GM19438 (cell line): ENCODE results near the gene PDZD4.

Experiments
- ATAC-seq: cut with Tn5 transposase; IDR thresholded peaks from one replicate; pipeline ENCODE4 v1.9.1; 2021; ENCODE audit warnings: low read depth; ENCODE audit not compliant: unreplicated experiment

The PDZD4 gene

GRCh38 chrX:153763989-153764755 is 66.2 kb downstream of the PDZD4 start, which contains the start of gene PLXNB3:
Gene PLXNB3 (plus strand): TSS chrX:153764249. CDS start chrX:153765536, 1,287 bp downstream.
- no peak for ATAC-seq

DNA sequence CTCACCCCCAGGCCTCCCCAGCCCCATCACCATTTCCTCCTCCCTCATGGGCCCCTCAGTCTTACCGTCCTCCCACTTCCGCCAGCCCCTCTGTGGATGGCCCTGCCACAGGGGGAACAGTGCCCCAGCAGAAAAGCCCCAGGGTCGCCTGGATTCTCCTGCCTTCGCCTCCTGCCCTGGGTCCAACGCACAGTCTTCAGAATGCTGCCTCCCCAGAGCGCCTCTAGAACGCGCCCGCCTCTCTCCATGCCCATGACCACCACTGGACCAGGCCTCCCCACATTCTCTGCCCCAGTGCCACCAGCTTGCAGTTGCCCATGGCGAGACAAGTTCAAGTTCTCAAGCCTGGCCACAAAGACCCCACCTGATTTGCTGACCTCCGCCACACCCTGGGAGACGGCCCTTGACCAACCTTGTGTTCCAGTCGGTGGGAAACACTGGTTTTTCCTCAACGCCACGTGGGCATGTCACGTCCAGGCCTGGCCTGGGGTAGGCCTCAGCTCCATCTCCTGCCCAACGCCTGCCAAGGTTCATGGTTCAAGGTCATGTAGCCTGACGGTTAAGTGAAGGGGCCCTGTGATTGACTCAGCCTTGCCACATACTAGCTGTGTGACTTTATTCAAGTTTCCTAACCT is 66.9 kb downstream of the PDZD4 start:
- no peak for ATAC-seq

- no peak for ATAC-seq
Observed at GRCh38 chrX:153762626-153763173, 67.6 kb downstream of the PDZD4 start.

DNA sequence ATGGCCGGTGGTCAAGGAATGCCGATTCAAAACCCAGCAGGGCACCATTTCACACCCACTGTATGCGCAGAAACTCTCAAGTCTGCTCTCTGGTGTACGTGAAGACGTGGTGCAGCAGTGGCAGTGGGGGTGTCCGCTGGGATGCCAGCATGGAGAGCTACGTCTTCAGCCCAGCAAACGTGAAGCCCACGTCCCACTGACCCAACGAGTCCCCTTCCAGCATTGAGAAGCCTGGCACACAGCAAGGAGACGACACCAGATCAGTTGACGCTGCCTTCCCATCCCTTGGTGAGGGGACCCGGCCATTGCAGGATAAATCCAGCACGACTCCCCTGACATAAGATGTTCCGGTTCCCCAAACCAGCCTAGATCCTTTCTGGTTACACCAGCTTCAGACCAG is 68.5 kb downstream of the PDZD4 start:
- no peak for ATAC-seq

DNA sequence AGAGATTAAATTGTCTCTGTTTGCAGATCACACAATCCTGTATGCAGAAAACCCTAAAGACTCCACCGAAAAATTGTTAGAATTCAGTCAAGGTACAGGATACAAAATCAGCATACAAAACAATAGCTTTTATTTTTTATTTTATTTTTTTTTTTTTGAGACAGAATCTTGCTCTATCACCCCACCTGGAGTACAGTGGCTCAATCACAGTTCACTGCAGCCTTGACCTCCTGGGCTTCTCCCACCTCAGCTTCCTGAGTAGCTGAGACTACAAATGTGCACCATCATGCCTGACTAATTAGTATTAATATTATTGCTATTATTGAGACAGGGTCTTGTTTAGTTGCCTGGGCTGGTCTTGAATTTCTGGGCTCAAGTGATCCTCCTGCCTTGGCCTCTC is 75.2 kb downstream of the PDZD4 start:
- ATAC-seq = no peak
